Measurements from ENCODE around the gene GPR32.
"Not testable (repeated sequence)": the region's sequence is repeated elsewhere in the genome, so short reads cannot be mapped to it uniquely, and the experiment has no call there.

GPR32 gene

GRCh38 chr19:50745221-50745620 lies 25.0 kb upstream of the GPR32 start:
- no peak for DNase-seq (ENCODE audit: extremely low read depth in 1 of 2, low read depth in 1 of 2)

GRCh38 chr19:50747141-50747540 lies 23.1 kb upstream of the GPR32 start:
- not testable (repeated sequence) for DNase-seq (ENCODE audit: extremely low read depth in 1 of 2, low read depth in 1 of 2)

GRCh38 chr19:50749490-50749889 lies 20.8 kb upstream of the GPR32 start:
- no peak for DNase-seq (ENCODE audit: extremely low read depth in 1 of 2, low read depth in 1 of 2)

- DNase-seq (ENCODE audit: extremely low read depth in 1 of 2, low read depth in 1 of 2): no peak
Measured at GRCh38 chr19:50750010-50750409, 20.3 kb upstream of the GPR32 start.

GRCh38 chr19:50753879-50754278 lies 16.4 kb upstream of the GPR32 start:
- DNase-seq (ENCODE audit: extremely low read depth in 1 of 2, low read depth in 1 of 2): no peak

- not testable (repeated sequence) for DNase-seq (ENCODE audit: extremely low read depth in 1 of 2, low read depth in 1 of 2)
Measured at GRCh38 chr19:50756244-50756643, 14.0 kb upstream of the GPR32 start.

GRCh38 chr19:50757624-50758023 lies 12.6 kb upstream of the GPR32 start:
- DNase-seq (ENCODE audit: extremely low read depth in 1 of 2, low read depth in 1 of 2): not testable (repeated sequence)

- not testable (repeated sequence) for DNase-seq (ENCODE audit: extremely low read depth in 1 of 2, low read depth in 1 of 2)
Measured at GRCh38 chr19:50759076-50759475, 11.2 kb upstream of the GPR32 start.

- no peak for DNase-seq (ENCODE audit: extremely low read depth in 1 of 2, low read depth in 1 of 2)
Measured at GRCh38 chr19:50759886-50760285, 10.4 kb upstream of the GPR32 start.

GRCh38 chr19:50761501-50761900 lies 8.8 kb upstream of the GPR32 start:
- DNase-seq (ENCODE audit: extremely low read depth in 1 of 2, low read depth in 1 of 2): not testable (repeated sequence)

GRCh38 chr19:50763521-50763920 lies 6.7 kb upstream of the GPR32 start:
- DNase-seq (ENCODE audit: extremely low read depth in 1 of 2, low read depth in 1 of 2): not testable (repeated sequence)

GRCh38 chr19:50764409-50764808 lies 5.9 kb upstream of the GPR32 start:
- DNase-seq (ENCODE audit: extremely low read depth in 1 of 2, low read depth in 1 of 2): no peak

- DNase-seq (ENCODE audit: extremely low read depth in 1 of 2, low read depth in 1 of 2): not testable (repeated sequence)
Measured at GRCh38 chr19:50766746-50767145, 3.5 kb upstream of the GPR32 start.

GRCh38 chr19:50767263-50767662 lies 3.0 kb upstream of the GPR32 start:
- DNase-seq (ENCODE audit: extremely low read depth in 1 of 2, low read depth in 1 of 2): not testable (repeated sequence)

GRCh38 chr19:50768277-50768676 lies 2.0 kb upstream of the GPR32 start:
- no peak for DNase-seq (ENCODE audit: extremely low read depth in 1 of 2, low read depth in 1 of 2)

- DNase-seq (ENCODE audit: extremely low read depth in 1 of 2, low read depth in 1 of 2): no peak
Measured at GRCh38 chr19:50770888-50771287, 624 bp downstream of the GPR32 start.

- no peak for DNase-seq (ENCODE audit: extremely low read depth in 1 of 2, low read depth in 1 of 2)
Measured at GRCh38 chr19:50772476-50772875, 2.2 kb downstream of the GPR32 start.

GRCh38 chr19:50772912-50773311 lies 2.6 kb downstream of the GPR32 start:
- DNase-seq (ENCODE audit: extremely low read depth in 1 of 2, low read depth in 1 of 2): not testable (repeated sequence)

- DNase-seq (ENCODE audit: extremely low read depth in 1 of 2, low read depth in 1 of 2): not testable (repeated sequence)
Measured at GRCh38 chr19:50773454-50773853, 3.2 kb downstream of the GPR32 start.

GRCh38 chr19:50776131-50776530 lies 5.9 kb downstream of the GPR32 start:
- no peak for DNase-seq (ENCODE audit: extremely low read depth in 1 of 2, low read depth in 1 of 2)

GRCh38 chr19:50777261-50777660 lies 7.0 kb downstream of the GPR32 start:
- DNase-seq (ENCODE audit: extremely low read depth in 1 of 2, low read depth in 1 of 2): no peak

GRCh38 chr19:50777830-50778303 lies 7.6 kb downstream of the GPR32 start:
- DNase-seq (ENCODE audit: extremely low read depth in 1 of 2, low read depth in 1 of 2): no peak

GRCh38 chr19:50778906-50779430 lies 8.7 kb downstream of the GPR32 start:
- DNase-seq (ENCODE audit: extremely low read depth in 1 of 2, low read depth in 1 of 2): no peak
